ENCODE measurements around the gene USP13. TPM values are rescaled to one million over a fixed set of nuclear protein-coding genes. Genes with fewer than 3 reads are reported as not detected.

USP13 gene
- total RNA-seq, 4 donors from 2014 or later, result 2.3 to 8.3 (median 5.8) TPM

- WGBS, result 82% methylated on average over 2 of the region's 2 CpGs
- no peak for DNase-seq (ENCODE audit: low spot score in 2 of 2)
- H3K4me3 ChIP-seq, result no peak overlapping the region
- H3K27me3 ChIP-seq, result no peaks in the 10 kb centered on the region
- H3K36me3 ChIP-seq, result peaks cover 8% of the 10 kb centered on the region
- no peak overlapping the region for H3K27ac ChIP-seq
- no peaks in the 10 kb centered on the region for H3K4me1 ChIP-seq
- H3K9me3 ChIP-seq, result no peaks in the 10 kb centered on the region
- no peak for TF ChIP-seq EP300 (IDR thresholded peaks at IDR 0.05)
- no peak for TF ChIP-seq POLR2AphosphoS5 (IDR thresholded peaks at IDR 0.05)
- TF ChIP-seq, protein P1, sequence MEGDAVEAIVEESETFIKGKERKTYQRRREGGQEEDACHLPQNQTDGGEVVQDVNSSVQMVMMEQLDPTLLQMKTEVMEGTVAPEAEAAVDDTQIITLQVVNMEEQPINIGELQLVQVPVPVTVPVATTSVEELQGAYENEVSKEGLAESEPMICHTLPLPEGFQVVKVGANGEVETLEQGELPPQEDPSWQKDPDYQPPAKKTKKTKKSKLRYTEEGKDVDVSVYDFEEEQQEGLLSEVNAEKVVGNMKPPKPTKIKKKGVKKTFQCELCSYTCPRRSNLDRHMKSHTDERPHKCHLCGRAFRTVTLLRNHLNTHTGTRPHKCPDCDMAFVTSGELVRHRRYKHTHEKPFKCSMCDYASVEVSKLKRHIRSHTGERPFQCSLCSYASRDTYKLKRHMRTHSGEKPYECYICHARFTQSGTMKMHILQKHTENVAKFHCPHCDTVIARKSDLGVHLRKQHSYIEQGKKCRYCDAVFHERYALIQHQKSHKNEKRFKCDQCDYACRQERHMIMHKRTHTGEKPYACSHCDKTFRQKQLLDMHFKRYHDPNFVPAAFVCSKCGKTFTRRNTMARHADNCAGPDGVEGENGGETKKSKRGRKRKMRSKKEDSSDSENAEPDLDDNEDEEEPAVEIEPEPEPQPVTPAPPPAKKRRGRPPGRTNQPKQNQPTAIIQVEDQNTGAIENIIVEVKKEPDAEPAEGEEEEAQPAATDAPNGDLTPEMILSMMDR (IDR thresholded peaks at IDR 0.05), result no peak
- no peak for TF ChIP-seq POLR2A (IDR thresholded peaks at IDR 0.05)
These were observed 91.1 kb downstream of the USP13 start for GRCh38 chr3:179743913-179744312.

DNA sequence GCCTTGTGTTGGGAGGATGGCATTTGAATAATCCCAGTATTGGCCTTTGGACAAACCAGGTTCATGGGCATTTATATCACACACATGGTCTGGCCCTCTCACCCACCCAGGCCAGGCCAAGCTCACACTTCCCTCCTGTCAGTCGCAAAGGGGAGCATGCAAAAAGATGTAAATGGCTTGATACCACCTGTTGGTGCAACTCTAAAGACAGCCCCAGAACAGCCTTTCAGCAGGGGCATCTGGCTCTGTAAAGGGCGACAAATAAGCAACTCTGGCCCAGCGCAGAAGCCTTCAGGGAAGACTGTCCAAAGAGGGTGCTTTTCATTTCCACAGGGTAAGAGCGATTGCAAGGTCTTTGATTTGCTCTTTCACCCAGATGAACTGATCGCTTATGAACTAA is 91.8 kb downstream of the USP13 start:
- TF ChIP-seq POLR2AphosphoS5 (IDR thresholded peaks at IDR 0.05) (no peak), EP300 (IDR thresholded peaks at IDR 0.05) (no peak), POLR2A (IDR thresholded peaks at IDR 0.05) (no peak)
- TF ChIP-seq, protein P1 (IDR thresholded peaks at IDR 0.05), result no peak
- no peaks in the 10 kb centered on the region for H3K27me3 ChIP-seq
- H3K27ac ChIP-seq, result no peak overlapping the region
- no peak overlapping the region for H3K4me3 ChIP-seq
- no peaks in the 10 kb centered on the region for H3K4me1 ChIP-seq
- H3K36me3 ChIP-seq, result peaks cover 8% of the 10 kb centered on the region
- WGBS, result 99% methylated on average over 5 of the region's 5 CpGs
- no peak for DNase-seq (ENCODE audit: low spot score in 2 of 2)
- H3K9me3 ChIP-seq, result no peaks in the 10 kb centered on the region

DNA sequence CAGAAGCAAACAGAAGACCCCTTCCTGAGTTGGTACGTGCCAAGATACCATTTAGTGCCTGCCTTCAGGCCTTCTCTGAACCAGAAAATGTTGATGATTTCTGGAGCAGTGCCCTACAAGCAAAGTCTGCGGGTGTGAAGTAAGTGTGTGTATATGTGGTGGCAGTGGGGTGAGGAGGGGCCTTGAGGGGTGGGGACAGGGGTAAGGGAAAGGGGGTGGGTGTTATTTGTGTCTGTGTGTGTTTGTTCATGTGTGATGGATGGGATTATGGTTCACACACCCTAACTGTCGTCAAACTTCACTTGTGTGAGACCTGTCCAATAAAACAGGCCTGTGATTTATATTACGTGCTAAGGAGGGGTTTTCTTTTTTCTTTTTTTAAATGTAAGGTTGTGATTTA is 92.2 kb downstream of the USP13 start:
- no peaks in the 10 kb centered on the region for H3K4me1 ChIP-seq
- H3K27me3 ChIP-seq, result no peaks in the 10 kb centered on the region
- H3K4me3 ChIP-seq, result no peak overlapping the region
- DNase-seq (ENCODE audit: low spot score in 2 of 2), result no peak
- WGBS, result 86% methylated on average over 4 of the region's 4 CpGs
- H3K27ac ChIP-seq, result no peak overlapping the region
- TF ChIP-seq EP300 (IDR thresholded peaks at IDR 0.05) (no peak), POLR2AphosphoS5 (IDR thresholded peaks at IDR 0.05) (no peak), POLR2A (IDR thresholded peaks at IDR 0.05) (no peak)
- TF ChIP-seq, protein P1 (IDR thresholded peaks at IDR 0.05), result no peak
- no peaks in the 10 kb centered on the region for H3K9me3 ChIP-seq
- H3K36me3 ChIP-seq, result peaks cover 7% of the 10 kb centered on the region

DNA sequence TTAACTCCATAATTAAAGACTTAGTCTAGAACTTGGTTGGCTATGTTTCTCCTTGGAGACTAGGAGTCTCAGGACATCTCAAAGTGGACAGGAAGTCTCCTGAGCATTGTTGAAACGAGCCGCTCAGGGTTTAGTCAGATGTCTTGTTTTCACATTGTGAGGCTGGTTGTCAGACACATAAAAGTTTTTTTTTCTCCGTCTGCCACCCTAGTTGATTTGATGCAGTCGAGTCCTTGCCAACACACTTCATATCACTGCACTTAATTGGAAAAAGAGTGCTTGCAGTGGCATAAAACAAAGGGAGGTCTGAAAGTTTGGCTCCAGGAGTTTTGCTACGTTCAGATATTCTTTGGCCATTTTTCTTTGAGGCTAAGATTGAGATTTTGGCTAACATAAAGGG is 92.9 kb downstream of the USP13 start:
- 76% methylated on average over 5 of the region's 5 CpGs for WGBS
- no peak for DNase-seq (ENCODE audit: low spot score in 2 of 2)
- H3K36me3 ChIP-seq, result peaks cover 5% of the 10 kb centered on the region
- no peak overlapping the region for H3K4me3 ChIP-seq
- H3K4me1 ChIP-seq, result no peaks in the 10 kb centered on the region
- H3K27me3 ChIP-seq, result no peaks in the 10 kb centered on the region
- TF ChIP-seq EP300 (IDR thresholded peaks at IDR 0.05), result no peak
- no peak for TF ChIP-seq POLR2AphosphoS5 (IDR thresholded peaks at IDR 0.05)
- TF ChIP-seq POLR2A (IDR thresholded peaks at IDR 0.05), result no peak
- H3K9me3 ChIP-seq, result no peaks in the 10 kb centered on the region
- no peak overlapping the region for H3K27ac ChIP-seq

GRCh38 chr3:179750720-179751328 is 98.0 kb downstream of the USP13 start:
- Histone ChIP-seq H3K27ac (no peak overlapping the region), H3K27me3 (no peaks in the 10 kb centered on the region), H3K4me1 (no peaks in the 10 kb centered on the region), H3K4me3 (no peak overlapping the region), H3K36me3 (peaks cover 10% of the 10 kb centered on the region), H3K9me3 (no peaks in the 10 kb centered on the region)
- TF ChIP-seq POLR2A (IDR thresholded peaks at IDR 0.05), result no peak
- TF ChIP-seq POLR2AphosphoS5 (IDR thresholded peaks at IDR 0.05), result no peak
- TF ChIP-seq, protein P1 (IDR thresholded peaks at IDR 0.05), result peak in 1 of 2 donors; percentile 9
- TF ChIP-seq EP300 (IDR thresholded peaks at IDR 0.05), result no peak
- no peak for DNase-seq (ENCODE audit: low spot score in 2 of 2)
- WGBS, result 81% methylated on average over 6 of the region's 6 CpGs

DNA sequence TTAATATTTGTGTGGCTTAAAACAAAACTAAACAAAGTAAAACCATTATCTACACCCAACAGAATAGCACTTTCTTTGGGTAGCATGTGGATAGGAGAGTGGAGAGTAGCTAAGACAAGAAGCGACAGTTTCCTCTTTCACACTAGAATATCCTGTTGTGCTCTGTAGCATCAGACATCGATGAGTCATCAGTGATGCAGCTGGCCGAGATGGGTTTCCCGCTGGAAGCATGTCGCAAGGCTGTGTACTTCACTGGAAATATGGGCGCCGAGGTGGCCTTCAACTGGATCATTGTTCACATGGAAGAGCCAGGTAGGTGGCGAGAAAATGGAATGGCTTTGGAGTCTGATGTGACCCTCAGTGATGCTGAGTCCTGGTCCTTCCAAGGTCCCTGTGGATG is 108.1 kb downstream of the USP13 start:
- no peaks in the 10 kb centered on the region for H3K27me3 ChIP-seq
- no peak overlapping the region for H3K27ac ChIP-seq
- H3K4me1 ChIP-seq, result no peaks in the 10 kb centered on the region
- peaks cover 45% of the 10 kb centered on the region for H3K36me3 ChIP-seq
- H3K4me3 ChIP-seq, result no peak overlapping the region
- WGBS, result 81% methylated on average over 8 of the region's 8 CpGs
- no peaks in the 10 kb centered on the region for H3K9me3 ChIP-seq
- no peak for TF ChIP-seq POLR2AphosphoS5 (IDR thresholded peaks at IDR 0.05)
- no peak for TF ChIP-seq EP300 (IDR thresholded peaks at IDR 0.05)
- TF ChIP-seq, protein P1 (IDR thresholded peaks at IDR 0.05), result no peak
- no peak for TF ChIP-seq POLR2A (IDR thresholded peaks at IDR 0.05)
- DNase-seq (ENCODE audit: low spot score in 2 of 2), result no peak
